Measurements from ENCODE around the gene NAA25. TPM values are rescaled to one million over a fixed set of nuclear protein-coding genes. Genes with fewer than 3 reads are reported as not detected.

NAA25 gene
- polyA plus RNA-seq (2013, experiment 1 of 2): 18.3 TPM
- polyA plus RNA-seq (2013, experiment 2 of 2): 17.5 TPM

GRCh38 chr12:112108202-112109079 lies at the start of gene NAA25:
TSS of gene NAA25 (minus strand) at chr12:112108783. CDS start at chr12:112108773, 10 bp downstream.
- H3K27ac ChIP-seq (ENCODE audit: low read depth, low read length, severe bottlenecking): peak within 1 kb of the TSS; percentile 83
- 0 to 1% methylated on average over 51 to 61 of the region's 74 CpGs for WGBS, 2 experiments (ENCODE audit: insufficient coverage in 2 of 2)

GRCh38 chr12:112153893-112154219 lies 45.3 kb upstream of the NAA25 start:
- peaks cover 62% of the 10 kb centered on the region for H3K36me3 ChIP-seq (ENCODE audit: control insufficient read depth, insufficient read depth, low read length)
- no peaks in the 10 kb centered on the region for H3K4me1 ChIP-seq (ENCODE audit: control insufficient read depth, insufficient read depth, low read length, poor library complexity, severe bottlenecking)
- no peak overlapping the region for H3K4me3 ChIP-seq (ENCODE audit: extremely low read depth, insufficient read depth, low read length, poor library complexity, severe bottlenecking)
- WGBS, 2 experiments (ENCODE audit: insufficient coverage in 2 of 2): 100% methylated on average over 2 to 3 of the region's 8 CpGs
- no peak overlapping the region for H3K27ac ChIP-seq (ENCODE audit: low read depth, low read length, severe bottlenecking)
- no peaks in the 10 kb centered on the region for H3K9me3 ChIP-seq (ENCODE audit: control insufficient read depth, low read length)

More at GRCh38 chr12:112108202-112109079, at the start of gene NAA25:
- peaks cover 28% of the 10 kb centered on the region for H3K4me1 ChIP-seq (ENCODE audit: control insufficient read depth, insufficient read depth, low read length, poor library complexity, severe bottlenecking)
- H3K4me3 ChIP-seq (ENCODE audit: extremely low read depth, insufficient read depth, low read length, poor library complexity, severe bottlenecking): peak within 1 kb of the TSS; percentile 86
- H3K9me3 ChIP-seq (ENCODE audit: control insufficient read depth, low read length): no peaks in the 10 kb centered on the region
- peaks cover 28% of the 10 kb centered on the region for H3K36me3 ChIP-seq (ENCODE audit: control insufficient read depth, insufficient read depth, low read length)

GRCh38 chr12:112153181-112153892 lies 44.8 kb upstream of the NAA25 start:
- WGBS, 2 experiments (ENCODE audit: insufficient coverage in 2 of 2): 94 to 96% methylated on average over 11 of the region's 11 CpGs
- Histone ChIP-seq H3K27ac (ENCODE audit: low read depth, low read length, severe bottlenecking) (no peak overlapping the region), H3K36me3 (ENCODE audit: control insufficient read depth, insufficient read depth, low read length) (peaks cover 63% of the 10 kb centered on the region), H3K4me1 (ENCODE audit: control insufficient read depth, insufficient read depth, low read length, poor library complexity, severe bottlenecking) (no peaks in the 10 kb centered on the region), H3K9me3 (ENCODE audit: control insufficient read depth, low read length) (no peaks in the 10 kb centered on the region), H3K4me3 (ENCODE audit: extremely low read depth, insufficient read depth, low read length, poor library complexity, severe bottlenecking) (no peak overlapping the region)

- WGBS, 2 experiments (ENCODE audit: insufficient coverage in 2 of 2): 98% methylated on average over 9 of the region's 11 CpGs
- H3K4me3 ChIP-seq (ENCODE audit: extremely low read depth, insufficient read depth, low read length, poor library complexity, severe bottlenecking): no peak overlapping the region
- H3K9me3 ChIP-seq (ENCODE audit: control insufficient read depth, low read length): no peaks in the 10 kb centered on the region
- H3K4me1 ChIP-seq (ENCODE audit: control insufficient read depth, insufficient read depth, low read length, poor library complexity, severe bottlenecking): no peaks in the 10 kb centered on the region
- H3K36me3 ChIP-seq (ENCODE audit: control insufficient read depth, insufficient read depth, low read length): peaks cover 70% of the 10 kb centered on the region
- H3K27ac ChIP-seq (ENCODE audit: low read depth, low read length, severe bottlenecking): no peak overlapping the region
Observed at GRCh38 chr12:112151766-112152541, 43.4 kb upstream of the NAA25 start.

GRCh38 chr12:112149596-112149995 lies 41.0 kb upstream of the NAA25 start:
- Histone ChIP-seq H3K4me3 (ENCODE audit: extremely low read depth, insufficient read depth, low read length, poor library complexity, severe bottlenecking) (no peak overlapping the region), H3K27ac (ENCODE audit: low read depth, low read length, severe bottlenecking) (no peak overlapping the region), H3K9me3 (ENCODE audit: control insufficient read depth, low read length) (no peaks in the 10 kb centered on the region), H3K4me1 (ENCODE audit: control insufficient read depth, insufficient read depth, low read length, poor library complexity, severe bottlenecking) (no peaks in the 10 kb centered on the region), H3K36me3 (ENCODE audit: control insufficient read depth, insufficient read depth, low read length) (peaks cover 92% of the 10 kb centered on the region)
- 94 to 97% methylated on average over 3 to 5 of the region's 5 CpGs for WGBS, 2 experiments (ENCODE audit: insufficient coverage in 2 of 2)

GRCh38 chr12:112148031-112148513 lies 39.5 kb upstream of the NAA25 start:
- H3K36me3 ChIP-seq (ENCODE audit: control insufficient read depth, insufficient read depth, low read length): peaks cover 91% of the 10 kb centered on the region
- H3K4me3 ChIP-seq (ENCODE audit: extremely low read depth, insufficient read depth, low read length, poor library complexity, severe bottlenecking): no peak overlapping the region
- H3K4me1 ChIP-seq (ENCODE audit: control insufficient read depth, insufficient read depth, low read length, poor library complexity, severe bottlenecking): no peaks in the 10 kb centered on the region
- H3K27ac ChIP-seq (ENCODE audit: low read depth, low read length, severe bottlenecking): no peak overlapping the region
- no peaks in the 10 kb centered on the region for H3K9me3 ChIP-seq (ENCODE audit: control insufficient read depth, low read length)
- WGBS, 2 experiments (ENCODE audit: insufficient coverage in 2 of 2): 94 to 95% methylated on average over 3 of the region's 3 CpGs

GRCh38 chr12:112146123-112146522 lies 37.5 kb upstream of the NAA25 start:
- H3K36me3 ChIP-seq (ENCODE audit: control insufficient read depth, insufficient read depth, low read length): peaks cover 89% of the 10 kb centered on the region
- H3K4me3 ChIP-seq (ENCODE audit: extremely low read depth, insufficient read depth, low read length, poor library complexity, severe bottlenecking): no peak overlapping the region
- H3K27ac ChIP-seq (ENCODE audit: low read depth, low read length, severe bottlenecking): no peak overlapping the region
- H3K9me3 ChIP-seq (ENCODE audit: control insufficient read depth, low read length): no peaks in the 10 kb centered on the region
- no peaks in the 10 kb centered on the region for H3K4me1 ChIP-seq (ENCODE audit: control insufficient read depth, insufficient read depth, low read length, poor library complexity, severe bottlenecking)
- WGBS, 2 experiments (ENCODE audit: insufficient coverage in 2 of 2): 80% methylated on average over 1 of the region's 1 CpG; no CpG with 5 or more reads in 1 of the 2 experiments

GRCh38 chr12:112140728-112141127 lies 32.1 kb upstream of the NAA25 start:
- Histone ChIP-seq H3K4me3 (ENCODE audit: extremely low read depth, insufficient read depth, low read length, poor library complexity, severe bottlenecking) (no peak overlapping the region), H3K27ac (ENCODE audit: low read depth, low read length, severe bottlenecking) (no peak overlapping the region), H3K4me1 (ENCODE audit: control insufficient read depth, insufficient read depth, low read length, poor library complexity, severe bottlenecking) (no peaks in the 10 kb centered on the region), H3K9me3 (ENCODE audit: control insufficient read depth, low read length) (no peaks in the 10 kb centered on the region), H3K36me3 (ENCODE audit: control insufficient read depth, insufficient read depth, low read length) (peaks cover 91% of the 10 kb centered on the region)
- WGBS, 2 experiments (ENCODE audit: insufficient coverage in 2 of 2): 93 to 100% methylated on average over 4 to 5 of the region's 5 CpGs

GRCh38 chr12:112134731-112135130 lies 26.1 kb upstream of the NAA25 start:
- WGBS, 2 experiments (ENCODE audit: insufficient coverage in 2 of 2): 100% methylated on average over 2 of the region's 3 CpGs
- Histone ChIP-seq H3K4me1 (ENCODE audit: control insufficient read depth, insufficient read depth, low read length, poor library complexity, severe bottlenecking) (peaks cover 11% of the 10 kb centered on the region), H3K36me3 (ENCODE audit: control insufficient read depth, insufficient read depth, low read length) (peaks cover 50% of the 10 kb centered on the region), H3K4me3 (ENCODE audit: extremely low read depth, insufficient read depth, low read length, poor library complexity, severe bottlenecking) (no peak overlapping the region), H3K27ac (ENCODE audit: low read depth, low read length, severe bottlenecking) (no peak overlapping the region), H3K9me3 (ENCODE audit: control insufficient read depth, low read length) (no peaks in the 10 kb centered on the region)

GRCh38 chr12:112133418-112133817 lies 24.8 kb upstream of the NAA25 start:
- Histone ChIP-seq H3K9me3 (ENCODE audit: control insufficient read depth, low read length) (no peaks in the 10 kb centered on the region), H3K36me3 (ENCODE audit: control insufficient read depth, insufficient read depth, low read length) (peaks cover 37% of the 10 kb centered on the region), H3K27ac (ENCODE audit: low read depth, low read length, severe bottlenecking) (no peak overlapping the region), H3K4me3 (ENCODE audit: extremely low read depth, insufficient read depth, low read length, poor library complexity, severe bottlenecking) (no peak overlapping the region), H3K4me1 (ENCODE audit: control insufficient read depth, insufficient read depth, low read length, poor library complexity, severe bottlenecking) (peaks cover 11% of the 10 kb centered on the region)
- WGBS, 2 experiments (ENCODE audit: insufficient coverage in 2 of 2): 92 to 100% methylated on average over 2 to 3 of the region's 5 CpGs

All from mesodermal cell (in vitro differentiated cells).